VCaP (cell line): ENCODE data around the gene ZBTB43.

Source experiments
- H3K27ac ChIP-seq: fragments of 450-650 bp; 2 replicates; pipeline ENCODE4 v1.5.1; 2017
- TF ChIP-seq, protein P1 (sequence below): fragments of 450-650 bp; conservative IDR thresholded peaks from 2 replicates; pipeline ENCODE4 v1.5.1; 2017; ENCODE audit warnings: mild to moderate bottlenecking, moderate library complexity

The ZBTB43 gene

DNA sequence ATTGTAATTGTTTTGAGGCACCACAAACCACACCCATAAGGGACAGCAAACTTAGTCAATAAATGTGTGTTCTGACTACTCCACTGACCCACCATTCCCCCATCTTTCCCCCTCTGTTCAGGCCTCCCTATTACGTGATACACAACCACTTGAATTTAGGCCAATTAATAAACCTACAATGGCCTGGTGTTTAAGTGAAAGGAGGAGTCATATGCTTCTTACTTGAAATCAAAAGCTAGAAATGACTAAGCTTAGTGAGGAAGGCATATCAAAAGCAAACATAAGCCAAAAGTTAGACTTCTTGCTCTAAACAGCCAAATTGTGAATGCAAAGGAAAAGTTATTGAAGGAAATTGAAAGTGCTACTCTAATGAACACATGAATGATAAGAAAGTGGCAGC, 14.6 kb downstream of the ZBTB43 start:
- TF ChIP-seq, protein P1, sequence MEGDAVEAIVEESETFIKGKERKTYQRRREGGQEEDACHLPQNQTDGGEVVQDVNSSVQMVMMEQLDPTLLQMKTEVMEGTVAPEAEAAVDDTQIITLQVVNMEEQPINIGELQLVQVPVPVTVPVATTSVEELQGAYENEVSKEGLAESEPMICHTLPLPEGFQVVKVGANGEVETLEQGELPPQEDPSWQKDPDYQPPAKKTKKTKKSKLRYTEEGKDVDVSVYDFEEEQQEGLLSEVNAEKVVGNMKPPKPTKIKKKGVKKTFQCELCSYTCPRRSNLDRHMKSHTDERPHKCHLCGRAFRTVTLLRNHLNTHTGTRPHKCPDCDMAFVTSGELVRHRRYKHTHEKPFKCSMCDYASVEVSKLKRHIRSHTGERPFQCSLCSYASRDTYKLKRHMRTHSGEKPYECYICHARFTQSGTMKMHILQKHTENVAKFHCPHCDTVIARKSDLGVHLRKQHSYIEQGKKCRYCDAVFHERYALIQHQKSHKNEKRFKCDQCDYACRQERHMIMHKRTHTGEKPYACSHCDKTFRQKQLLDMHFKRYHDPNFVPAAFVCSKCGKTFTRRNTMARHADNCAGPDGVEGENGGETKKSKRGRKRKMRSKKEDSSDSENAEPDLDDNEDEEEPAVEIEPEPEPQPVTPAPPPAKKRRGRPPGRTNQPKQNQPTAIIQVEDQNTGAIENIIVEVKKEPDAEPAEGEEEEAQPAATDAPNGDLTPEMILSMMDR: no peak
- no peak overlapping the region for H3K27ac ChIP-seq

DNA sequence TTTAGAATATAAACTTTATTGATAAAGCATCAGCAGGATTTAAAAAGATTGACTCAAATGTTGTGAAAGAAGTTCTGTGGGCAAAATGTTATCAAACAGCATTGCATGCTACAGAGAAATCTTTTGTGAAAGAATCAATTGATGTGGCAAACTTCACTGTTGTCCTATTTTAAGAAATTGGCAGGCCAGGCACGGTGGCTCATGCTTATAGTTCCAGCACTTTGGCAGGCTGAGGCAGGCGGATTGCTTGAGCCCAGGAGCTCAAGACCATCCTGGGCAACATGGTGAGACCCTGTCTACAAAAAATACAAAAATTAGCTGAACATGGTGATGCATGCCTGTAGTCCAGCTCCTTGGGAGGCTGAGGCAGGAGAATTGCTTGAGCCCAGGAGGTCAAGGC, 17.4 kb downstream of the ZBTB43 start:
- TF ChIP-seq, protein P1: no peak
- peak overlapping the region; percentile 68 for H3K27ac ChIP-seq

DNA sequence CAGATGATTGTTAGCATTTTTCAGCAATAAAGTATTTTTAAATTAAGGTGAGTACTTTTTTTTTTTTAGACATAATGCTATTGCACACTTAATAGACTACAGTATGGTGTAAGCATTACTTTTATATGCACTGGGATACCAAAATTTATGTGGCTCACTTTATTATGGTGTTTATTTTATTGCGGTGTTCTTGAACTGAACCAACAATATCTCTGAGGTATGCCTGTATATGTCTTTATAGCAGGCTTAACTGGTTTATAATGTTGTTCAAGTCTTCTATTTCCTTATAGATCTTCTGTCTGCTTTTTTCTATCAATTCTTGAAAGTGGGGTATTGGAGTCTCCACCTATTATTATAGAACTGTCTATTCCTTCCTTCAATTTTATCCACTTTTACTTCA, 18.0 kb downstream of the ZBTB43 start:
- H3K27ac ChIP-seq: peak overlapping the region; percentile 68
- TF ChIP-seq, protein P1: no peak

DNA sequence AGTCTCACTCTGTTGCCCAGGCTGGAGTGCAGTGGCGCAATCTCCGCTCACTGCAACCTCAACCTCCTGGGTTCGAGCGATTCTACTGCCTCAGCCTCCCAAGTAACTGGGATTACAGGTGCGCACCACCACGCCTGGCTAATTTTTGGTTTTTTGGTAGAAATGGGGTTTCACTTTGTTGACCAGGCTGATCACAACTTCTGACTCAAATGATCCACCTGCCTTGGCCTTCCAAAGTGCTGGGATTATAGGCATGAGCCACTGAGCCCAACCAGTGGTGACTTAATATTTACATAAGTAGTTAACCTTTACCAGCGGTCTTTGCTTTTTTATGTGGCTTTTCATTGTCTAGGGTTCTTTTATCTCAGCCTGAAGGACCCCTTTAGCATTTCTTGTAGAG, 19.2 kb downstream of the ZBTB43 start:
- peak overlapping the region; percentile 68 for H3K27ac ChIP-seq

DNA sequence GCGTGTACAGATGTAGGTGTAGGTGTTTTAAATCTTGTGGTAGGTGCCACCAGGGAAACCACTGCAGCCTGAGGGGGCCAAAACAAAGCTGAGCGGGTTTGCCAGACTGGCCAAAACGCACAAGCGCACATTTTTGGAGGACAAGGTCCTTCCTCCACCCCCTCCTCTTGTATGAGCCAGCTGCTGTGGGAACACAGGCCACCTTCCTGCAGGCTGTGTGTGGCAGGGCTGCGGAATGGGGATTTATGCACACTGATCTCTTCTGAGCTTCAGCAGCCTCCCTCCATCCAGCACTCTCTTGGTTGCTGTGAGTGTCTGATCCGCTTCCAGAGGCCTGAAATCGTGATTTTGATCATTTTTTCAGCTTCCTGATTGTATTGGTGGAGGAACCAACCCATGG, 22.4 kb downstream of the ZBTB43 start:
- no peak overlapping the region; the same call in 1 of the 2 replicates for H3K27ac ChIP-seq
- TF ChIP-seq, protein P1: no peak

DNA sequence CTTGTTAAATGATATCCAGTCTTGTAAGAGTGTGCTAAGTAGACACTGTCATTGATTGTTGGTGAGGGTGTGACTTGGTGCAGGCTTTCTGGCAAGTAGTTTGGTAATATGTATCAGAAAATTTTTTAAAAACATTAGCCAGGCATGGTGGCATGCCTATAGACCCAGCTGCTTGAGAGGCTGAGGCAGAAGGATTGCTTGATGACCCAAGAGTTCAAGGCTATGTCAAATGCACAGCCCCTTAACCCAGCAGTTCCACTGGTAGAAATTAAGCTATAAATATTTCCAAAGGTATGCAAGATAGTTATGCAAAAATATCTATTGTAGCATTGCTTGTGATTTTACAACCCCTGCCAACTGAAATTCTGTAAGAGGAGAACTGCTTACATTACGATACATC, 24.2 kb downstream of the ZBTB43 start:
- no peak overlapping the region for H3K27ac ChIP-seq
- TF ChIP-seq, protein P1: no peak

DNA sequence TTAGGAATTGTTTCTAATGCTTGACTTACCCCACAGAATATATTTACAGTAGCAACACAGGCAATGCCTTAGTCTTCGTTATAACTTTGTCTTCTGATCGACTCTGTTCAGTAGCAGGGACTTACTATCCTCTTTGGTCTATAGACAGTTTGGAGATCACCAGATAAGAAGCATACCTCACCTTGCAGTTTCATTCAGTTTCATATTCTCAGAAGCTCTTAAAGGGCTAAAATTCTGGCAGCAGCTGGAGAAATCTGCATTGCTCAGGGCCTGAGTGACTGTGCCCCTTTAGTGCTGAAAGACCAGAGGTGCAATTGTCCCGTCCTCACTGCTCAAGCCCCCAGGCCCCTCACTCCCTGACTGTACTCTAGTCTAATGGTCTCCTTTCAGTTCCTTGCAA, 26.0 kb downstream of the ZBTB43 start:
- TF ChIP-seq, protein P1: no peak
- no peak overlapping the region for H3K27ac ChIP-seq

DNA sequence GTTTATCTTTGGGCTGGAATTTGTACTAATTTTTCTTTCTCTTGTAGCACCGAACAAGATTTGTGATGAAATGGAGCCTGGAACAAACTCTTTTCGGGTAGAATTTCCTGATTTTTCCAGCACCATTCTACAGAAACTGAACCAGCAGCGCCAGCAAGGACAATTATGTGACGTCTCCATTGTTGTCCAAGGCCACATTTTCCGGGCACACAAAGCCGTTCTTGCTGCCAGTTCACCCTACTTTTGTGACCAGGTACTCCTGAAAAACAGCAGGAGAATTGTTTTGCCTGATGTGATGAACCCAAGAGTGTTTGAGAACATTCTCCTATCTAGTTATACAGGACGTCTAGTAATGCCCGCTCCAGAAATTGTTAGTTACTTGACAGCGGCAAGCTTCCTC, 27.6 kb downstream of the ZBTB43 start:
- TF ChIP-seq, protein P1: no peak
- H3K27ac ChIP-seq: no peak overlapping the region
